Measurements from ENCODE around the gene FER.
"Not testable (repeated sequence)": the region's sequence is repeated elsewhere in the genome, so short reads cannot be mapped to it uniquely, and the experiment has no call there.

The FER gene

GRCh38 chr5:109121225-109121624, 373.5 kb downstream of the FER start:
- no peak for DNase-seq (ENCODE audit: low read depth)

DNA sequence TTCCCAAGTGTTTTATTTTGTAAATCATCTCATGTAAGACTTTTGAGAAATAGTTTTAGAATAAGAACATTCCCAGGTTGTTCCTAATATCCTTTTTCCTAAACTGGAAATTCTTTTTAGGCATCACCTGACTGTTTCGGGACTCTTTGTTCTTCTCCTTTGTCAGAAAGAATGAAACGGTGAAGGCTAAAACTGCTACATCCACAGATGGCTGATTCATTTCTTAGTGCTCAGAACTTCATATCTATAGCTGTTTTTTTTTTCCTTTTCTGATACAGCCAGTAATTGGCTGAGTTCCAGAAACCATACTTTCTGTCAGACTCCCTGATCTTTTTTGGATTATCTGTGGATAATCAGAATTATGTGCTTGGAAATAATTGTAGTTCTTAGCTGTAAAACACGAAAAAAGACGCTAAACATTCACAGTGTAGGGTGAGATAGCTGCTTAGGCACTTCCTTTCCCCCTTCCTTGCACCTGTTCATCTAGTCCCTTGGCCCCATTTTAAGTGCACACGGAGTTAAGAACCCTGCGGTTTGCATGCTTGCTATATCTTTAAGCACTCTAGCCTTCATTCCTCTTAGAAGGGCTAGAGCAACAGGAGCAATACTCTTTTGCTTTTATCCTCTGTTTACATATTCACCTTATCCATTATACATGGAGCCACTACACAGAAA, 378.2 kb downstream of the FER start:
- DNase-seq (ENCODE audit: low read depth): no peak

DNA sequence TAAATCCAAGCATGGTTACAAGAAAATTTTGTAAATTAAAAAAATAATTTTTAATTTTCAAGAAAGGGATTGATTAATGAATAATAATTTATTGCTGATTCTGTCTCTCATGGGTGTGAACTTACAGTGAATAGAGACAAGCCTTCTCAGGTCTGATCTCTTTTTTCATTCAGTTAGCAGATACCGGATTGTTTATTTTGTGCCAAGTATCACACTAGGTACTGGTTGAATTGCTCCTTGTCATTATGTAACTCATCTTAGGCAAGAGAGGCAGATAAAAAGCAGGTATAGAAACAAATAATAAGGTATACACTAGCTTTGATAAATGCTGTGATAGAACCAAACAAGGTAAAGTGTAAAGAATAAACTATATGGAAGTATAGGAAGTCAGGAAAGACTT, 378.8 kb downstream of the FER start:
- DNase-seq (ENCODE audit: low read depth): no peak

DNA sequence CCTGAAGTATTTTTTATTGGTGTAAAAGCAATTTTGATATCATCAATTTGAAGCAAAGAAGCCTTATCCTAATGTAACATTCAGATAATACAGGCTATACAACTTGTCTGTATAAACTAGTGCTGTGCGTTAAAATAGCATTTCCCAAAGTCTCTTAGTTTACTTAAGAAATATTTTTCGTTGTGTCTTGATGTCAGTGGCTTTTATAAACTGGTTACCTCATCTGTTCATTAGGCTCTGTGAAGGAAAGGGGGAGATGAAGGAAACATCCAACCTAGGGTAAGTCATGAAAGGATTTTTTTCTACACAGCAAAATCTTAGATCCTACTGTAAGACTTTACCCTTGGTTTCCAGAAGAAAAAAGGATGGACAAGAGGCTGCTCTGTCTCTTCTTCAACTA, 389.2 kb downstream of the FER start:
- DNase-seq (ENCODE audit: low read depth): no peak

- no peak for DNase-seq (ENCODE audit: low read depth)
These were observed 393.8 kb downstream of the FER start for GRCh38 chr5:109141222-109142200.

DNA sequence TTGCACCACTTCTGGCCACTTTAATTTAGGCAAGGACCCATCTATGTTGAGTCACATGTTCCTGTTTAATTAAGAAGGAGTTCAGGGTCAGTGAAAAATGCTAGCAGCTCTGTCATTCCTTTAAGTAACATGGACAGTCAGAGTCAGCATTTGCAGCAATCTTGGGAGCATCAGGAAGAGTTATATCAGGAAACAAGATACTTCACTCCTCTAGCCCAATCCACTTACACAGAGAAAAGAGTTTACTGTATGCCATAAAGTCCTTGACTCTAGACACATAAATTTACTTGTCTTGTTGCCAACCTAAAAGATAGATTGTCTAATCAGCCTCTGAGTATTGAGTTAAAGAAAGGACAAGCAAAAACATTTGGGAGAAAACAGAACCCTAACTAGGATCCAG, 395.3 kb downstream of the FER start:
- DNase-seq (ENCODE audit: low read depth): no peak

- DNase-seq (ENCODE audit: low read depth): no peak
These were observed 397.4 kb downstream of the FER start for GRCh38 chr5:109145139-109145538.

DNA sequence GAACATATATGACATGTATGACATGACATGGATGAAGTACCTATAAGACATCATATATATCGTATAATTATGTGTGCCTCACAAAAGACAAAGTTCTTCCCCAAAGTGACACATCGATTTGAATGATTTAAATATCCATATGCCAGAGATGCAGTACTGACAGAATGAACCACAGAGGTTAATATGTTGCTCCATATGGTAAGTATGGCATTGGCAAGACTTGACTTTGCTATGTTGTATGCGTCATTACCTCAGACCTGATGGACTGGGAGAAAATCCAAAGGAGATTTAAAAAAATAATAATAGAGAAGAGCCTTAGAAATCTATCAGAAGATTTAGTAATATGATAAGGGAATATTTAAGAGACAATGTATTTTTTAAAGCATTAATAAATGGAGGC, 398.9 kb downstream of the FER start:
- no peak for DNase-seq (ENCODE audit: low read depth)

DNA sequence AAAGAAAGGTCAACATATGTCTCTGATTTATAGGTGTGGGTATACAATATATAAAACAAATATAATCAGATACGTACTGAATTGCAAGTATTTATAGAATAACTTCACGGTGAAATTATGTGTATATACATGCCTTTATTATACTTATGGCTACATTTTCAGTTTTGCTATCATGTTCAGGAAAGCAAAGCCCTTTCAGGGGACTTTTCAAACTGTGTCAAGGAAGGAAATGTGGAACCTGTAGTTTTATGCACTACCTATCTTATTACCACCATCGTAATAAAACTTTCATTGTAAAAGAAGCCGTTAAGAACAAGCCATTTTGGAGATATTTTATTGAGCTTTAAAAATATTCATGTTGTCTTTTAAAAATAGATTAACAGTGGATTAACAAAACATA, 404.9 kb downstream of the FER start:
- no peak for DNase-seq (ENCODE audit: low read depth)

- DNase-seq (ENCODE audit: low read depth): no peak
These were observed 407.9 kb downstream of the FER start for GRCh38 chr5:109155625-109156024.

DNA sequence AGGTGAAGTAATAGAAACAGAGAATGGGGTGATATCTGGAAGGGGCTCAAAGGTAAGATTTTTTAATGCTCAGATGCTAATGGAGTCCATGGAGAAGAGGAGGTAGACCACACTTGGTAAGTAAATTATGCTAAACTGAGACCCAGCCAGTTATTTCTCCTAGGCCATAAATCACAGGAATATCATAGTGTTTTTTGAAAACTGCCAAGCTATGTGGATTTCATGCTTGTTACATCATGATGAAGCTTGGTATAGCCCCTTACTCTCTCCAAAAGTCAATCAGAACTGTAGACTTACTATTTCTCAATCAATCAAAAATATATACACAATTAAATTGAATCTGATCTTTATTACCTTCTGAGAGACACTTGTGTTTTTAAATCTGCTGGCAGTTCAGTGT, 409.2 kb downstream of the FER start:
- no peak for DNase-seq (ENCODE audit: low read depth)

GRCh38 chr5:109160468-109160867, 412.8 kb downstream of the FER start:
- no peak for DNase-seq (ENCODE audit: low read depth)

GRCh38 chr5:109161914-109162683, 414.4 kb downstream of the FER start:
- DNase-seq (ENCODE audit: low read depth): peak; percentile 55

DNA sequence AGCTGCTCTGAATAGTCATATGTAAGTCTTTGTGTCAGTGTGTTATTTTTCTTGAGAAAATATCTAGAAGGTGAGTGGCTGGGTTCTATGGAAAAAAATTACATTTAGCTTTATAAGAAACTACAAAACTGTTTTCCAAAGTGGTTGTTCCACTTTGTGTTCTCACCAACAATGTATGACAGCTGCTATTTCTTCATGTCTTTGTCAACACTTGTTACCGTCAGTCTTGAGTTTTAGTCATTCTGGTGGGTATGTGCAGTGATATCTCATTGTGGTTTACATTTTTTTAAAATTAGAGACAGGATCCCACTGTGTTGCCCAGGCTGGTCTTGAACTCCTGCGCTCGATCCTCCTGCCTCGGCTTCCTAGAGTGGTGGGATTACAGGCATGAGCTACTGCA, 415.6 kb downstream of the FER start:
- no peak for DNase-seq (ENCODE audit: low read depth)

DNA sequence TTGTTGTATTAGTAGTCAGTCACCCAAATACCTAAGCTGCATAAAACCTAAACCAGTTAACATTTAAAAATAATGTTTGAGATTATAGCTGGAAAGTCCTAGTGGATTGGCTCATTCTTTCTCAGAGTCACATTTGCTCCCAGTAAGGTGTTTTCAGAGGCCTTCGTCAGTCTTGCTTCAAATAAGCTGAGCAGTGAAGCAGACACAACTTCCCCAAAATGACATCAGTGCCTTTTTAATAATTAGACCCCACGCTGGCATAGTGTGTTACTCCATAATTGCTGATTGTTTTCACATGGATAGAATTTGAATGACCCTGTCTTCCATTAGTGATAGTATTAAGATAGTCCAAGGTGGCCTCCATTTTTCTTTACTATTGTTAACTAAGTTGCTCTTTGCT, 416.3 kb downstream of the FER start:
- no peak for DNase-seq (ENCODE audit: low read depth)

- DNase-seq (ENCODE audit: low read depth): no peak
These were observed 419.9 kb downstream of the FER start for GRCh38 chr5:109167586-109167985.

GRCh38 chr5:109168151-109168550, 420.5 kb downstream of the FER start:
- no peak for DNase-seq (ENCODE audit: low read depth)

GRCh38 chr5:109170629-109171350, 423.1 kb downstream of the FER start:
- DNase-seq (ENCODE audit: low read depth): no peak

DNA sequence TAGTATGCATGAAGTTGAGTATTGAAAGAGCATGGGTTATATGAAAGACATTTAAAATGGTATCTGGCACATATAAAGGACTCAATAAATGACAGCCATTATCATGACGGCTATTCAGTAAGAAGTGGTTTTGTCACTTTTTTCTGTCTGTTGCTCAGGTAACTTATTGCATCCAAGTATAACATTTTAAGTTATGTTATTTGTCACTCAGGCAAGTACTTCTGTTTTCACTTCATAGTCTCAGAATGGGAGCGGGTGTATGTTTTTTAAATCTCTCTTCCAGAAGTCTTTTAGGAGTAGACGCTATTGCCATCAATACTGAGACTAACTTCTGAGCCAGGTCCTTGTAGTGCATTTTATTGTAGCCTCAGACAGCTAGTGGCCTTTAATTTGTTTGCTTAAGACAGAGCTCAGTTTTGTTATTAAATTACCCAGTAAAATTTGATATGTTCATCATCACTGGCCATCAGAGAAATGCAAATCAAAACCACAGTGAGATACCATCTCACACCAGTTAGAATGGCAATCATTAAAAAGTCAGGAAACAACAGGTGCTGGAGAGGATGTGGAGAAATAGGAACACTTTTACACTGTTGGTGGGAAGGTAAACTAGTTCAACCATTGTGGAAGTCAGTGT, 423.9 kb downstream of the FER start:
- DNase-seq (ENCODE audit: low read depth): not testable (repeated sequence)

- no peak for DNase-seq (ENCODE audit: low read depth)
These were observed 425.5 kb downstream of the FER start for GRCh38 chr5:109173036-109173794.

GRCh38 chr5:109177227-109177626, 429.5 kb downstream of the FER start:
- DNase-seq (ENCODE audit: low read depth): no peak

Measured in ELR (cell line).